ENCODE data around the gene PTRH2. TPM values are rescaled to one million over a fixed set of nuclear protein-coding genes. Genes with fewer than 3 reads are reported as not detected.
A peak's percentile ranks its signal among the peaks of the same experiment; 100 is the strongest.

PTRH2 gene
- total RNA-seq, 1 experiment from 2014 or later: 32.6 TPM

- Mint-ChIP-seq H3K27me3 (ENCODE audit: low read depth) (no peaks in the 10 kb centered on the region), H3K9me3 (no peaks in the 10 kb centered on the region), H3K36me3 (peaks cover 31% of the 10 kb centered on the region), H3K4me3 (no peak overlapping the region), H3K27ac (no peak overlapping the region; the same call in 1 of the 2 replicates), H3K4me1 (peaks cover 36% of the 10 kb centered on the region)
- TF ChIP-seq SP1 (CRISPR knock-in tag; conservative IDR thresholded peaks at IDR 0.05) (no peak), MAX (CRISPR knock-in tag; IDR thresholded peaks at IDR 0.05) (no peak), ZNF396 (CRISPR knock-in tag; IDR thresholded peaks at IDR 0.05; ENCODE audit: borderline replicate concordance) (no peak), GABPB1 (CRISPR knock-in tag; IDR thresholded peaks at IDR 0.05) (no peak), ZNF281 (CRISPR knock-in tag; IDR thresholded peaks at IDR 0.05) (no peak), MXD4 (CRISPR knock-in tag; IDR thresholded peaks at IDR 0.05; ENCODE audit: borderline replicate concordance) (no peak)
- TF ChIP-seq, protein P1, sequence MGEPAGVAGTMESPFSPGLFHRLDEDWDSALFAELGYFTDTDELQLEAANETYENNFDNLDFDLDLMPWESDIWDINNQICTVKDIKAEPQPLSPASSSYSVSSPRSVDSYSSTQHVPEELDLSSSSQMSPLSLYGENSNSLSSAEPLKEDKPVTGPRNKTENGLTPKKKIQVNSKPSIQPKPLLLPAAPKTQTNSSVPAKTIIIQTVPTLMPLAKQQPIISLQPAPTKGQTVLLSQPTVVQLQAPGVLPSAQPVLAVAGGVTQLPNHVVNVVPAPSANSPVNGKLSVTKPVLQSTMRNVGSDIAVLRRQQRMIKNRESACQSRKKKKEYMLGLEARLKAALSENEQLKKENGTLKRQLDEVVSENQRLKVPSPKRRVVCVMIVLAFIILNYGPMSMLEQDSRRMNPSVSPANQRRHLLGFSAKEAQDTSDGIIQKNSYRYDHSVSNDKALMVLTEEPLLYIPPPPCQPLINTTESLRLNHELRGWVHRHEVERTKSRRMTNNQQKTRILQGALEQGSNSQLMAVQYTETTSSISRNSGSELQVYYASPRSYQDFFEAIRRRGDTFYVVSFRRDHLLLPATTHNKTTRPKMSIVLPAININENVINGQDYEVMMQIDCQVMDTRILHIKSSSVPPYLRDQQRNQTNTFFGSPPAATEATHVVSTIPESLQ (CRISPR knock-in tag; IDR thresholded peaks at IDR 0.05): no peak
- TF ChIP-seq, protein P2, sequence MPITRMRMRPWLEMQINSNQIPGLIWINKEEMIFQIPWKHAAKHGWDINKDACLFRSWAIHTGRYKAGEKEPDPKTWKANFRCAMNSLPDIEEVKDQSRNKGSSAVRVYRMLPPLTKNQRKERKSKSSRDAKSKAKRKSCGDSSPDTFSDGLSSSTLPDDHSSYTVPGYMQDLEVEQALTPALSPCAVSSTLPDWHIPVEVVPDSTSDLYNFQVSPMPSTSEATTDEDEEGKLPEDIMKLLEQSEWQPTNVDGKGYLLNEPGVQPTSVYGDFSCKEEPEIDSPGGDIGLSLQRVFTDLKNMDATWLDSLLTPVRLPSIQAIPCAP (CRISPR knock-in tag; IDR thresholded peaks at IDR 0.05): no peak
- TF ChIP-seq, protein P3, sequence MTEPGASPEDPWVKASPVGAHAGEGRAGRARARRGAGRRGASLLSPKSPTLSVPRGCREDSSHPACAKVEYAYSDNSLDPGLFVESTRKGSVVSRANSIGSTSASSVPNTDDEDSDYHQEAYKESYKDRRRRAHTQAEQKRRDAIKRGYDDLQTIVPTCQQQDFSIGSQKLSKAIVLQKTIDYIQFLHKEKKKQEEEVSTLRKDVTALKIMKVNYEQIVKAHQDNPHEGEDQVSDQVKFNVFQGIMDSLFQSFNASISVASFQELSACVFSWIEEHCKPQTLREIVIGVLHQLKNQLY (CRISPR knock-in tag; IDR thresholded peaks at IDR 0.05): no peak
- TF ChIP-seq, protein P4, sequence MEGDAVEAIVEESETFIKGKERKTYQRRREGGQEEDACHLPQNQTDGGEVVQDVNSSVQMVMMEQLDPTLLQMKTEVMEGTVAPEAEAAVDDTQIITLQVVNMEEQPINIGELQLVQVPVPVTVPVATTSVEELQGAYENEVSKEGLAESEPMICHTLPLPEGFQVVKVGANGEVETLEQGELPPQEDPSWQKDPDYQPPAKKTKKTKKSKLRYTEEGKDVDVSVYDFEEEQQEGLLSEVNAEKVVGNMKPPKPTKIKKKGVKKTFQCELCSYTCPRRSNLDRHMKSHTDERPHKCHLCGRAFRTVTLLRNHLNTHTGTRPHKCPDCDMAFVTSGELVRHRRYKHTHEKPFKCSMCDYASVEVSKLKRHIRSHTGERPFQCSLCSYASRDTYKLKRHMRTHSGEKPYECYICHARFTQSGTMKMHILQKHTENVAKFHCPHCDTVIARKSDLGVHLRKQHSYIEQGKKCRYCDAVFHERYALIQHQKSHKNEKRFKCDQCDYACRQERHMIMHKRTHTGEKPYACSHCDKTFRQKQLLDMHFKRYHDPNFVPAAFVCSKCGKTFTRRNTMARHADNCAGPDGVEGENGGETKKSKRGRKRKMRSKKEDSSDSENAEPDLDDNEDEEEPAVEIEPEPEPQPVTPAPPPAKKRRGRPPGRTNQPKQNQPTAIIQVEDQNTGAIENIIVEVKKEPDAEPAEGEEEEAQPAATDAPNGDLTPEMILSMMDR (IDR thresholded peaks at IDR 0.05): no peak
- TF ChIP-seq, protein P5, sequence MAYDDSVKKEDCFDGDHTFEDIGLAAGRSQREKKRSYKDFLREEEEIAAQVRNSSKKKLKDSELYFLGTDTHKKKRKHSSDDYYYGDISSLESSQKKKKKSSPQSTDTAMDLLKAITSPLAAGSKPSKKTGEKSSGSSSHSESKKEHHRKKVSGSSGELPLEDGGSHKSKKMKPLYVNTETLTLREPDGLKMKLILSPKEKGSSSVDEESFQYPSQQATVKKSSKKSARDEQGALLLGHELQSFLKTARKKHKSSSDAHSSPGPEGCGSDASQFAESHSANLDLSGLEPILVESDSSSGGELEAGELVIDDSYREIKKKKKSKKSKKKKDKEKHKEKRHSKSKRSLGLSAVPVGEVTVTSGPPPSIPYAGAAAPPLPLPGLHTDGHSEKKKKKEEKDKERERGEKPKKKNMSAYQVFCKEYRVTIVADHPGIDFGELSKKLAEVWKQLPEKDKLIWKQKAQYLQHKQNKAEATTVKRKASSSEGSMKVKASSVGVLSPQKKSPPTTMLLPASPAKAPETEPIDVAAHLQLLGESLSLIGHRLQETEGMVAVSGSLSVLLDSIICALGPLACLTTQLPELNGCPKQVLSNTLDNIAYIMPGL (CRISPR knock-in tag; IDR thresholded peaks at IDR 0.05): no peak
- POLR2A ChIA-PET: no interaction called here
- CTCF ChIA-PET: no interaction called here
- ATAC-seq: no peak
- no peak for DNase-seq (ENCODE audit: low spot score)
Observed at GRCh38 chr17:59702304-59702703, 4.9 kb downstream of the PTRH2 start.

DNA sequence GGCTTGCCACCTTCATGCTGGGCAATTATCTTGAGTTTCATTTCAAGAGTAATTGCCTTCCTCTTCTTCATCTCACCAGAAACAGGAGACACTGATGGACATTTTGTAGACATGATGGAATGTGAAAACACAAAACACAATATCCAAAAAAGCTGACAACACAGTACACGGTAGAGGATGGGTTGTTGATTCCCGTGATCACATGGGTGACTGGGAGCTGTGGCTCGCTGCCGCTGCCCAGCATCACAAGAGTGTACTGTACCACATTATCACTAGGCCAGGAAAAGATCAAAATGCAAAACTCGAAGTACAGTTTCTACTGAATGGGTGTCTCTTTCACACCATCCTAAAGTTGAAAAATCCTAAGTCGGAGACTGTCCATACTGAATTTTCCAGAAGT is 7.4 kb downstream of the PTRH2 start:
- POLR2A ChIA-PET: interaction anchor here (0.6 kb wide), 1 partner anchor 399 kb away, joined by 3 read pairs; no protein-coding TSS in a partner anchor
- no peak overlapping the region for H3K4me3 Mint-ChIP-seq
- CTCF ChIA-PET: no interaction called here

More for the DNA sequence above, 7.4 kb downstream of the PTRH2 start:
- Mint-ChIP-seq H3K4me1 (peaks cover 21% of the 10 kb centered on the region), H3K27me3 (ENCODE audit: low read depth) (no peaks in the 10 kb centered on the region), H3K27ac (peak overlapping the region; percentile 79), H3K9me3 (no peaks in the 10 kb centered on the region), H3K36me3 (peaks cover 37% of the 10 kb centered on the region)
- DNase-seq (ENCODE audit: low spot score) (no peak), ATAC-seq (no peak)
- no peak for TF ChIP-seq PRRX2 (CRISPR knock-in tag; IDR thresholded peaks at IDR 0.05)
- TF ChIP-seq, protein P5 (CRISPR knock-in tag; IDR thresholded peaks at IDR 0.05): no peak

Data from WTC11 (cell line).